Prostate gland (tissue), 2 donors: ENCODE data around the gene ASCC3. TPM values are rescaled to one million over a fixed set of nuclear protein-coding genes. Genes with fewer than 3 reads are reported as not detected.

Source experiments
- DNase-seq: peaks from one replicate; pipeline ENCODE4 v3.0.0-alpha.2; 2019; ENCODE audit warnings: low spot score
- H3K27ac ChIP-seq, 2 donors: fragments of 200-600 bp; sonication (generic); 2 replicates each; pipeline ENCODE4 v1.5.1; 2017 to 2019
- H3K27me3 ChIP-seq: fragments of 200-600 bp; sonication (generic); replicated peaks from 2 replicates; pipeline ENCODE4 v1.5.1; 2019; ENCODE audit not compliant: insufficient read depth
- H3K36me3 ChIP-seq, 2 donors: fragments of 200-600 bp; sonication (generic); 1 replicate in 1 of 2; 2 replicates in 1 of 2; pipeline versions ENCODE4 v1.5.1 to v1.8.1; 2017 to 2019
- H3K4me1 ChIP-seq: fragments of 200-600 bp; sonication (generic); replicated peaks from 2 replicates; pipeline ENCODE4 v1.5.1; 2019
- H3K4me3 ChIP-seq, 2 donors: fragments of 200-600 bp; sonication (generic); 2 replicates each; pipeline ENCODE4 v1.5.1; 2017 to 2019
- H3K9me3 ChIP-seq: fragments of 200-600 bp; sonication (generic); 2 replicates; pipeline ENCODE4 v1.5.1; 2017
- CTCF ChIP-seq, 4 experiments: fragments of 200-600 bp in 2 of 4; fragments of 450-650 bp in 2 of 4; sonication (generic) in 2 of 4; IDR thresholded peaks; 1 replicate in 3 of 4; 2 replicates in 1 of 4; pipeline ENCODE4 v1.5.1; 2016 to 2019; ENCODE audit warnings: antibody characterized with exemption in 4 of 4, mild to moderate bottlenecking in 2 of 4, moderate library complexity in 2 of 4
- POLR2A ChIP-seq: fragments of 450-650 bp; IDR thresholded peaks from one replicate; pipeline ENCODE4 v1.6.1; 2016; ENCODE audit warnings: antibody characterized with exemption, mild to moderate bottlenecking
- POLR2AphosphoS5 ChIP-seq: sonication (generic); formaldehyde crosslinking; IDR thresholded peaks from one replicate; pipeline ENCODE4 v1.6.1; 2017; ENCODE audit warnings: antibody characterized with exemption
- WGBS: methylation state at CpG from one replicate; pipeline ENCODE4 v1.1.5; 2018; 5-methylcytosine and 5-hydroxymethylcytosine counted together
- intact Hi-C: fragments of 100-400 bp; cut with DNase I; formaldehyde crosslinking; loops from one replicate; pipeline ENCODE4 v1.14.2; 2022
- total RNA-seq, 2 donors: library from RNA; depleted of rRNA; stranded (reverse); fragments of >200 nt; gene quantifications; one replicate each; pipeline ENCODE4 v1.1.0, GENCODE V29; 2016

ASCC3 gene
- total RNA-seq, 2 donors from 2014 or later, result 27.6 to 35.9 TPM

- DNase-seq, result no peak
- Histone ChIP-seq H3K4me3 (no peak overlapping the region), H3K9me3 (no peaks in the 10 kb centered on the region), H3K36me3 (no peaks in the 10 kb centered on the region), H3K27ac (no peak overlapping the region), H3K4me1 (no peaks in the 10 kb centered on the region), H3K27me3 (peaks cover 68% of the 10 kb centered on the region)
- TF ChIP-seq POLR2A (no peak), POLR2AphosphoS5 (no peak), CTCF (IDR thresholded peaks at IDR 0.05) (no peak)
- intact Hi-C loops, result no loop called here
- WGBS, result 7% methylated on average over 46 of the region's 46 CpGs
Observed at GRCh38 chr6:100464162-100464851, 416.8 kb downstream of the ASCC3 start.

GRCh38 chr6:100463630-100464161 is 417.4 kb downstream of the ASCC3 start:
- H3K4me3 ChIP-seq, result no peak overlapping the region
- no peak overlapping the region for H3K27ac ChIP-seq

GRCh38 chr6:100462706-100463629 is 418.2 kb downstream of the ASCC3 start:
- intact Hi-C loops, result no loop called here
- WGBS, result 10% methylated on average over 13 of the region's 13 CpGs

More at GRCh38 chr6:100463630-100464161, 417.4 kb downstream of the ASCC3 start:
- no peak for DNase-seq
- no peaks in the 10 kb centered on the region for H3K4me1 ChIP-seq
- no peaks in the 10 kb centered on the region for H3K9me3 ChIP-seq
- intact Hi-C loops, result no loop called here
- WGBS, result 9% methylated on average over 24 of the region's 24 CpGs
- TF ChIP-seq POLR2AphosphoS5 (no peak), CTCF (IDR thresholded peaks at IDR 0.05) (no peak), POLR2A (no peak)
- no peaks in the 10 kb centered on the region for H3K36me3 ChIP-seq
- H3K27me3 ChIP-seq, result peaks cover 66% of the 10 kb centered on the region

GRCh38 chr6:100461917-100462705 is 419.0 kb downstream of the ASCC3 start:
- TF ChIP-seq POLR2A, result no peak
- Histone ChIP-seq H3K4me1 (no peaks in the 10 kb centered on the region), H3K27ac (no peak overlapping the region), H3K9me3 (no peaks in the 10 kb centered on the region), H3K4me3 (no peak overlapping the region), H3K27me3 (peaks cover 62% of the 10 kb centered on the region), H3K36me3 (no peaks in the 10 kb centered on the region)
- 11% methylated on average over 3 of the region's 3 CpGs for WGBS
- intact Hi-C loops, result no loop called here
- no peak for DNase-seq

More at GRCh38 chr6:100462706-100463629, 418.2 kb downstream of the ASCC3 start:
- no peak for DNase-seq
- peaks cover 64% of the 10 kb centered on the region for H3K27me3 ChIP-seq
- no peaks in the 10 kb centered on the region for H3K4me1 ChIP-seq
- H3K4me3 ChIP-seq, result no peak overlapping the region
- H3K9me3 ChIP-seq, result no peaks in the 10 kb centered on the region
- no peaks in the 10 kb centered on the region for H3K36me3 ChIP-seq
- TF ChIP-seq CTCF (IDR thresholded peaks at IDR 0.05) (no peak), POLR2A (no peak), POLR2AphosphoS5 (no peak)
- no peak overlapping the region for H3K27ac ChIP-seq
